ENCODE data around the gene P2RY11. TPM values are rescaled to one million over a fixed set of nuclear protein-coding genes. Genes with fewer than 3 reads are reported as not detected.

P2RY11 gene
- total RNA-seq, 1 experiment from 2014 or later, result 18.4 TPM

DNA sequence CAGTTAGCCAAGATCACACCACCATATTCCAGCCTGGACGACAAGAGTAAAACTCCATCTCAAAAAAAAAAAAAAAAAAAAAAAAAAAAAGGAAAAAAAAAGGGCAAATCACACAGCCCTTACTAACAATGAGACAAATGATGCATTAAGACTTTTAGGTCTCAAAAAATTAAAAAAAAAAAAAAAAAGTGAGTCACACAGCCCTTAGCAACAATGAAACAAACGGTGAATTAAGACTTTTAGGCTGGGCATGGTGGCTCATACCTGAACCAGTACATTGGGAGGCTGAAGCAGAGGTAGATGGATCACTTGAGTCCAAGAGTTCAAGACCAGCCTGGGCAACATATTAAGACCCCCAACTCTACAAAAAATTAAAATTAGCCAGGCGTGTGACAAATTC lies 40.6 kb downstream of the P2RY11 start:
- Histone ChIP-seq H3K27me3 (replicated peaks; ENCODE audit: control insufficient read depth, insufficient read depth, low read length) (no peaks in the 10 kb centered on the region), H3K4me3 (ENCODE audit: low read depth, low read length) (no peak overlapping the region), H3K9me3 (no peaks in the 10 kb centered on the region), H3K4me1 (no peaks in the 10 kb centered on the region), H3K36me3 (ENCODE audit: control insufficient read depth, insufficient read depth, low read length) (peaks cover 2% of the 10 kb centered on the region; the same call in 1 of the 2 replicates)
- H3K9me3 Mint-ChIP-seq (ENCODE audit: unreplicated experiment), result no peaks in the 10 kb centered on the region
- no peaks in the 10 kb centered on the region for H3K4me1 Mint-ChIP-seq (ENCODE audit: low read depth, unreplicated experiment)
- H3K27me3 Mint-ChIP-seq (ENCODE audit: insufficient read depth, unreplicated experiment), result no peaks in the 10 kb centered on the region
- no peak overlapping the region for H3K27ac Mint-ChIP-seq (ENCODE audit: unreplicated experiment)
- ChIA-PET CTCF (no interaction called here), POLR2A (no interaction called here)
- TF ChIP-seq CTCF (IDR thresholded peaks at IDR 0.05; ENCODE audit: insufficient read depth in 1 of 2, low read depth in 1 of 2, low read length in 1 of 2, severe bottlenecking in 1 of 2, unreplicated experiment in 1 of 2), result no peak
- no peak for DNase-seq
- intact Hi-C loops (cut with micrococcal nuclease; ENCODE audit: unreplicated experiment), result no loop called here
- no peak overlapping the region for H3K4me3 Mint-ChIP-seq (ENCODE audit: unreplicated experiment)
- BruUV-seq (replicated peaks), result no TSS peak
- H3K36me3 Mint-ChIP-seq (ENCODE audit: insufficient read depth, unreplicated experiment), result peaks cover 84% of the 10 kb centered on the region

DNA sequence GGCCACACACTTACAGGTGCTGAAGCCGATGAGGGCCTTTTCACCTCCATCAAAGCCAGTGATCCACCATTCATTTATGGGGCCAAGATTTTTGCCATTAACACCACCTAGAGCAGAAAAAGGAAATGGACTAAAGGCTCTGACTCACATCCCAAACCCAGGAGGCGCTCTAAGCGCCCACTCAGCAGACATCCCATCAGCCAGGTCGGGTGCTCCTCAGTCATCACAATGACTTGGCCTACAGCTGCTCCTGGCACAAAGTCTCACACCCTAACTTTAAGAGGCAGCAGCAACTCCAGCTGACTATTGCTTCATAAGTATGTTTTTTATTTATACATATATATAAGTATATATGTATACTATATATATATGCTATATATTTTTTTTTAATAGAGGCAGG lies 44.3 kb downstream of the P2RY11 start:
- H3K27me3 ChIP-seq (replicated peaks; ENCODE audit: control insufficient read depth, insufficient read depth, low read length), result no peaks in the 10 kb centered on the region
- no peaks in the 10 kb centered on the region for H3K9me3 Mint-ChIP-seq (ENCODE audit: unreplicated experiment)
- H3K4me1 Mint-ChIP-seq (ENCODE audit: low read depth, unreplicated experiment), result no peaks in the 10 kb centered on the region
- BruUV-seq (replicated peaks), result no TSS peak
- peaks cover 2% of the 10 kb centered on the region for H3K36me3 ChIP-seq (ENCODE audit: control insufficient read depth, insufficient read depth, low read length)
- no peaks in the 10 kb centered on the region for H3K27me3 Mint-ChIP-seq (ENCODE audit: insufficient read depth, unreplicated experiment)
- H3K27ac Mint-ChIP-seq (ENCODE audit: unreplicated experiment), result no peak overlapping the region
- no peak for TF ChIP-seq CTCF (IDR thresholded peaks at IDR 0.05; ENCODE audit: insufficient read depth in 1 of 2, low read depth in 1 of 2, low read length in 1 of 2, severe bottlenecking in 1 of 2, unreplicated experiment in 1 of 2)
- POLR2A ChIA-PET, result no interaction called here
- no peak overlapping the region for H3K4me3 ChIP-seq (ENCODE audit: low read depth, low read length)
- peaks cover 71% of the 10 kb centered on the region for H3K36me3 Mint-ChIP-seq (ENCODE audit: insufficient read depth, unreplicated experiment)
- H3K4me3 Mint-ChIP-seq (ENCODE audit: unreplicated experiment), result no peak overlapping the region
- CTCF ChIA-PET, result no interaction called here
- H3K4me1 ChIP-seq, result no peaks in the 10 kb centered on the region
- DNase-seq, result no peak
- intact Hi-C loops (cut with micrococcal nuclease; ENCODE audit: unreplicated experiment), result no loop called here
- no peaks in the 10 kb centered on the region for H3K9me3 ChIP-seq

- Histone ChIP-seq H3K4me3 (ENCODE audit: low read depth, low read length) (no peak overlapping the region), H3K36me3 (ENCODE audit: control insufficient read depth, insufficient read depth, low read length) (peaks cover 2% of the 10 kb centered on the region), H3K4me1 (no peaks in the 10 kb centered on the region), H3K9me3 (no peaks in the 10 kb centered on the region), H3K27me3 (replicated peaks; ENCODE audit: control insufficient read depth, insufficient read depth, low read length) (no peaks in the 10 kb centered on the region)
- BruUV-seq (replicated peaks), result no TSS peak
- intact Hi-C loops (cut with micrococcal nuclease; ENCODE audit: unreplicated experiment), result no loop called here
- Mint-ChIP-seq H3K9me3 (ENCODE audit: unreplicated experiment) (no peaks in the 10 kb centered on the region), H3K4me1 (ENCODE audit: low read depth, unreplicated experiment) (no peaks in the 10 kb centered on the region), H3K36me3 (ENCODE audit: insufficient read depth, unreplicated experiment) (peaks cover 73% of the 10 kb centered on the region), H3K27me3 (ENCODE audit: insufficient read depth, unreplicated experiment) (no peaks in the 10 kb centered on the region), H3K27ac (ENCODE audit: unreplicated experiment) (no peak overlapping the region), H3K4me3 (ENCODE audit: unreplicated experiment) (no peak overlapping the region)
- no peak for DNase-seq
- CTCF ChIA-PET, result no interaction called here
- no peak for TF ChIP-seq CTCF (IDR thresholded peaks at IDR 0.05; ENCODE audit: insufficient read depth in 1 of 2, low read depth in 1 of 2, low read length in 1 of 2, severe bottlenecking in 1 of 2, unreplicated experiment in 1 of 2)
- POLR2A ChIA-PET, result no interaction called here
These were observed 46.6 kb downstream of the P2RY11 start for GRCh38 chr19:10158071-10158470.

All from Caco-2 (cell line).